ENCODE measurements around the gene GRM1.

Gene GRM1

DNA sequence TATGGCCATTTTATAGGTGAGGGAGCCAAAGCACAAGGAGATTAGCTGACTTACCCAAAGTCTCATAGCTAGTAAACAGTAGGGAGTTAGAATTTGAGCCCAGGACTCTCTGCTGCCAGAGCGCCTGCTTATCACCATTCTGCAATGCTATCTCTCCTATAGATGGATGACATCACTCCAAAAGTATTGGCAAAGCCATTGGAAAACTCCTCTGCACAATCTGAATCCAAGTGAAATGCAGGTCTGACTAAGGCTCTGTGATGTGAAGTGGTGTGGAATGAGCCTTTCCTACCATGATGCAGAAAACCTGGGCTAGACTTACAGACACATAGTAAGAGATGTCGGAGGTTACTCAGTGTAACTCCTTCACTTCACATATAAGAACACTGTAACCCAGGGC lies 106.3 kb downstream of the GRM1 start:
- no peaks in the 10 kb centered on the region for H4K20me1 ChIP-seq (ENCODE audit: control insufficient read depth, insufficient read depth, low read depth, low read length)
- no peaks in the 10 kb centered on the region for H3K27me3 ChIP-seq (ENCODE audit: control insufficient read depth, low read length)
- H3K9me2 ChIP-seq (replicated peaks; ENCODE audit: control insufficient read depth, low read length) = no peaks in the 10 kb centered on the region
- H3K4me2 ChIP-seq (ENCODE audit: low read length) = no peak overlapping the region
- H3K4me3 ChIP-seq (ENCODE audit: low read length) = no peak overlapping the region
- H3K27ac ChIP-seq (ENCODE audit: low read depth, low read length) = no peak overlapping the region
- no peaks in the 10 kb centered on the region for H3K79me2 ChIP-seq (ENCODE audit: control insufficient read depth, low read length)
- TF ChIP-seq EZH2phosphoT487 (IDR thresholded peaks at IDR 0.05; ENCODE audit: borderline replicate concordance, low read length) = no peak
- TF ChIP-seq, protein P1, sequence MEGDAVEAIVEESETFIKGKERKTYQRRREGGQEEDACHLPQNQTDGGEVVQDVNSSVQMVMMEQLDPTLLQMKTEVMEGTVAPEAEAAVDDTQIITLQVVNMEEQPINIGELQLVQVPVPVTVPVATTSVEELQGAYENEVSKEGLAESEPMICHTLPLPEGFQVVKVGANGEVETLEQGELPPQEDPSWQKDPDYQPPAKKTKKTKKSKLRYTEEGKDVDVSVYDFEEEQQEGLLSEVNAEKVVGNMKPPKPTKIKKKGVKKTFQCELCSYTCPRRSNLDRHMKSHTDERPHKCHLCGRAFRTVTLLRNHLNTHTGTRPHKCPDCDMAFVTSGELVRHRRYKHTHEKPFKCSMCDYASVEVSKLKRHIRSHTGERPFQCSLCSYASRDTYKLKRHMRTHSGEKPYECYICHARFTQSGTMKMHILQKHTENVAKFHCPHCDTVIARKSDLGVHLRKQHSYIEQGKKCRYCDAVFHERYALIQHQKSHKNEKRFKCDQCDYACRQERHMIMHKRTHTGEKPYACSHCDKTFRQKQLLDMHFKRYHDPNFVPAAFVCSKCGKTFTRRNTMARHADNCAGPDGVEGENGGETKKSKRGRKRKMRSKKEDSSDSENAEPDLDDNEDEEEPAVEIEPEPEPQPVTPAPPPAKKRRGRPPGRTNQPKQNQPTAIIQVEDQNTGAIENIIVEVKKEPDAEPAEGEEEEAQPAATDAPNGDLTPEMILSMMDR (IDR thresholded peaks at IDR 0.05; ENCODE audit: low read depth, low read length, poor library complexity, severe bottlenecking) = no peak
- no peaks in the 10 kb centered on the region for H3F3A ChIP-seq (ENCODE audit: control insufficient read depth, insufficient read depth)
- H3K36me3 ChIP-seq (ENCODE audit: control insufficient read depth, low read length) = no peaks in the 10 kb centered on the region
- H3K4me1 ChIP-seq (ENCODE audit: control insufficient read depth, low read length) = no peaks in the 10 kb centered on the region
- no peaks in the 10 kb centered on the region for H3K9me3 ChIP-seq (ENCODE audit: control insufficient read depth, insufficient read depth, low read length)

- H3K79me2 ChIP-seq (ENCODE audit: control insufficient read depth, low read length) = no peaks in the 10 kb centered on the region
- H3K27me3 ChIP-seq (ENCODE audit: control insufficient read depth, low read length) = no peaks in the 10 kb centered on the region
- no peaks in the 10 kb centered on the region for H3F3A ChIP-seq (ENCODE audit: control insufficient read depth, insufficient read depth)
These were observed 118.0 kb downstream of the GRM1 start for GRCh38 chr6:146146836-146147235.

GRCh38 chr6:146149770-146150169 lies 120.9 kb downstream of the GRM1 start:
- TF ChIP-seq, protein P1 (IDR thresholded peaks at IDR 0.05; ENCODE audit: low read depth, low read length, poor library complexity, severe bottlenecking) = no peak
- TF ChIP-seq EZH2phosphoT487 (IDR thresholded peaks at IDR 0.05; ENCODE audit: borderline replicate concordance, low read length) = no peak
- H3K4me2 ChIP-seq (ENCODE audit: low read length) = no peak overlapping the region
- H3K27ac ChIP-seq (ENCODE audit: low read depth, low read length) = no peak overlapping the region
- no peaks in the 10 kb centered on the region for H3F3A ChIP-seq (ENCODE audit: control insufficient read depth, insufficient read depth)
- H3K9me2 ChIP-seq (replicated peaks; ENCODE audit: control insufficient read depth, low read length) = no peaks in the 10 kb centered on the region
- no peak overlapping the region for H3K4me3 ChIP-seq (ENCODE audit: low read length)
- H4K20me1 ChIP-seq (ENCODE audit: control insufficient read depth, insufficient read depth, low read depth, low read length) = no peaks in the 10 kb centered on the region
- peaks cover 2% of the 10 kb centered on the region; the same call in 1 of the 2 replicates for H3K27me3 ChIP-seq (ENCODE audit: control insufficient read depth, low read length)
- H3K9me3 ChIP-seq (ENCODE audit: control insufficient read depth, insufficient read depth, low read length) = no peaks in the 10 kb centered on the region
- no peaks in the 10 kb centered on the region for H3K36me3 ChIP-seq (ENCODE audit: control insufficient read depth, low read length)
- no peaks in the 10 kb centered on the region for H3K4me1 ChIP-seq (ENCODE audit: control insufficient read depth, low read length)
- H3K79me2 ChIP-seq (ENCODE audit: control insufficient read depth, low read length) = no peaks in the 10 kb centered on the region

More at GRCh38 chr6:146146836-146147235, 118.0 kb downstream of the GRM1 start:
- Histone ChIP-seq H3K4me3 (ENCODE audit: low read length) (no peak overlapping the region), H3K27ac (ENCODE audit: low read depth, low read length) (no peak overlapping the region), H3K9me2 (replicated peaks; ENCODE audit: control insufficient read depth, low read length) (no peaks in the 10 kb centered on the region), H3K36me3 (ENCODE audit: control insufficient read depth, low read length) (no peaks in the 10 kb centered on the region), H3K9me3 (ENCODE audit: control insufficient read depth, insufficient read depth, low read length) (no peaks in the 10 kb centered on the region), H3K4me2 (ENCODE audit: low read length) (no peak overlapping the region), H4K20me1 (ENCODE audit: control insufficient read depth, insufficient read depth, low read depth, low read length) (no peaks in the 10 kb centered on the region), H3K4me1 (ENCODE audit: control insufficient read depth, low read length) (no peaks in the 10 kb centered on the region)
- no peak for TF ChIP-seq EZH2phosphoT487 (IDR thresholded peaks at IDR 0.05; ENCODE audit: borderline replicate concordance, low read length)
- TF ChIP-seq, protein P1 (IDR thresholded peaks at IDR 0.05; ENCODE audit: low read depth, low read length, poor library complexity, severe bottlenecking) = no peak

Measured in DOHH2 (cell line).